Ishikawa (cell line): ENCODE data around the gene AOC1.

Experiments
- NFIC ChIP-seq: IDR thresholded peaks from 2 replicates; pipeline ENCODE4 v1.6.1; 2012
- TF ChIP-seq, protein P1 (sequence below): IDR thresholded peaks from 2 replicates; pipeline ENCODE4 v1.6.1; 2012; ENCODE audit warnings: low read depth, mild to moderate bottlenecking
- TF ChIP-seq, protein P2 (sequence below): IDR thresholded peaks from 2 replicates; pipeline ENCODE4 v1.6.1; 2012

DNA sequence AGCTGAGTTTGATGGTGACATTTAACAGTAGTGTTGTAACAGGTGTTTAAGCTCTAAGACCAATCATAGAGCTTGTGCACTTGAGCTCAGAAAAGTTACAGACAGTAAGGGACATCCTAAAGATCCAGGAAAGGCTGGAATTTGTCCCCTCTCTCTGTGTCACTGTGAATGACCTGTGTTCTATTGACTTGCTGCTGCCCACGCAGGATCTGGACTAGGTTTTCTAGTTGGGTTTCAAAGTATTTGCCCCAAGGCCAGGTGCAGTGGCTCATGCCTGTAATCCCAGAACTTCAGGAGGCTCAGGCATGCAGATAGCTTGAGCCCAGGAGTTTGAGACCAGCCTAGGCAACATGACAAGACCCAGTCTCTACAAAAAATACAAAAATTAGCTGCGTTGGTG lies 17.1 kb downstream of the AOC1 start:
- TF ChIP-seq, protein P1, sequence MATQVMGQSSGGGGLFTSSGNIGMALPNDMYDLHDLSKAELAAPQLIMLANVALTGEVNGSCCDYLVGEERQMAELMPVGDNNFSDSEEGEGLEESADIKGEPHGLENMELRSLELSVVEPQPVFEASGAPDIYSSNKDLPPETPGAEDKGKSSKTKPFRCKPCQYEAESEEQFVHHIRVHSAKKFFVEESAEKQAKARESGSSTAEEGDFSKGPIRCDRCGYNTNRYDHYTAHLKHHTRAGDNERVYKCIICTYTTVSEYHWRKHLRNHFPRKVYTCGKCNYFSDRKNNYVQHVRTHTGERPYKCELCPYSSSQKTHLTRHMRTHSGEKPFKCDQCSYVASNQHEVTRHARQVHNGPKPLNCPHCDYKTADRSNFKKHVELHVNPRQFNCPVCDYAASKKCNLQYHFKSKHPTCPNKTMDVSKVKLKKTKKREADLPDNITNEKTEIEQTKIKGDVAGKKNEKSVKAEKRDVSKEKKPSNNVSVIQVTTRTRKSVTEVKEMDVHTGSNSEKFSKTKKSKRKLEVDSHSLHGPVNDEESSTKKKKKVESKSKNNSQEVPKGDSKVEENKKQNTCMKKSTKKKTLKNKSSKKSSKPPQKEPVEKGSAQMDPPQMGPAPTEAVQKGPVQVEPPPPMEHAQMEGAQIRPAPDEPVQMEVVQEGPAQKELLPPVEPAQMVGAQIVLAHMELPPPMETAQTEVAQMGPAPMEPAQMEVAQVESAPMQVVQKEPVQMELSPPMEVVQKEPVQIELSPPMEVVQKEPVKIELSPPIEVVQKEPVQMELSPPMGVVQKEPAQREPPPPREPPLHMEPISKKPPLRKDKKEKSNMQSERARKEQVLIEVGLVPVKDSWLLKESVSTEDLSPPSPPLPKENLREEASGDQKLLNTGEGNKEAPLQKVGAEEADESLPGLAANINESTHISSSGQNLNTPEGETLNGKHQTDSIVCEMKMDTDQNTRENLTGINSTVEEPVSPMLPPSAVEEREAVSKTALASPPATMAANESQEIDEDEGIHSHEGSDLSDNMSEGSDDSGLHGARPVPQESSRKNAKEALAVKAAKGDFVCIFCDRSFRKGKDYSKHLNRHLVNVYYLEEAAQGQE = no peak
- TF ChIP-seq, protein P2, sequence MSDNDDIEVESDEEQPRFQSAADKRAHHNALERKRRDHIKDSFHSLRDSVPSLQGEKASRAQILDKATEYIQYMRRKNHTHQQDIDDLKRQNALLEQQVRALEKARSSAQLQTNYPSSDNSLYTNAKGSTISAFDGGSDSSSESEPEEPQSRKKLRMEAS = no peak
- TF ChIP-seq NFIC = no peak
